K562 (cell line): ENCODE data around the gene LRFN3. TPM values are rescaled to one million over a fixed set of nuclear protein-coding genes. Genes with fewer than 3 reads are reported as not detected.

Source experiments
- ATAC-seq: fragments of 200-7000 bp; cut with Tn5 transposase; 3 replicates; pipeline ENCODE4 v1.9.1; 2020; ENCODE audit warnings: moderate library complexity
- BruUV-seq: library from RNA; stranded (reverse); fragments of 400-500 nt; replicated peaks from 2 replicates; lab custom pipeline; 2021; lab: Mats Ljungman, UMichigan
- CTCF ChIA-PET: fragments of 300-600 bp; formaldehyde crosslinking; extraction: SDS; loops from one replicate; lab custom pipeline; 2021; ENCODE audit warnings: low intra/inter-chr PET ratio; lab: Yijun Ruan, JAX
- POLR2A ChIA-PET: fragments of 300-600, 350-650 bp; sonication (Branson Sonifier 250); formaldehyde crosslinking; extraction: SDS; loops from one replicate; lab custom pipeline; 2021; ENCODE audit warnings: antibody characterized with exemption, inconsistent platforms; lab: Yijun Ruan, JAX
- DNase-seq, 4 experiments: peaks; one replicate each; pipeline versions ENCODE4 v3.0.0 to v3.0.0-alpha.2; 2011 to 2018; ENCODE audit warnings: low spot score in 3 of 4, mixed read lengths in 3 of 4; ENCODE audit errors: extremely low read depth in 1 of 4
- FAIRE-seq: peaks from 2 replicates; lab custom pipeline; 2011; peaks lifted over from hg19 to GRCh38; lab: Jason Lieb, UNC
- H2AFZ ChIP-seq: 2 replicates; pipeline ENCODE4 v1.6.0; 2011; ENCODE audit warnings: low read depth, low read length, control low read depth, inconsistent platforms
- H3K27ac ChIP-seq: fragments of 200-600 bp; 3 replicates; pipeline ENCODE4 v1.8.0; 2011; ENCODE audit warnings: low read depth, mild to moderate bottlenecking, control low read depth, inconsistent platforms, low read length, moderate library complexity, mixed read lengths; ENCODE audit errors: extremely low read depth
- H3K27me3 ChIP-seq, 2 experiments: fragments of 300-600 bp in 1 of 2; 2 replicates in 1 of 2; 3 replicates in 1 of 2; pipeline versions ENCODE4 v1.6.0 to v1.8.0; 2011; ENCODE audit warnings: inconsistent platforms in 2 of 2, low read length in 2 of 2, mild to moderate bottlenecking in 1 of 2, mixed read lengths in 1 of 2, moderate library complexity in 1 of 2; ENCODE audit not compliant: control insufficient read depth in 2 of 2, insufficient read depth in 2 of 2
- H3K36me3 ChIP-seq: fragments of 300-600 bp; 3 replicates; pipeline ENCODE4 v1.8.0; 2011; ENCODE audit warnings: mild to moderate bottlenecking, low read length, inconsistent platforms; ENCODE audit not compliant: control insufficient read depth, insufficient read depth
- H3K4me1 ChIP-seq, 2 experiments: fragments of 200-600 bp in 1 of 2; replicated peaks in 1 of 2; 2 replicates in 1 of 2; 3 replicates in 1 of 2; pipeline versions ENCODE4 v1.5.1 to v1.8.0; 2011; ENCODE audit warnings: inconsistent platforms in 2 of 2, low read length in 2 of 2, mild to moderate bottlenecking in 1 of 2, mixed read lengths in 1 of 2, moderate library complexity in 1 of 2; ENCODE audit not compliant: control insufficient read depth in 2 of 2, insufficient read depth in 2 of 2
- H3K4me2 ChIP-seq: 2 replicates; pipeline ENCODE4 v1.6.1; 2011; ENCODE audit warnings: low read length, control low read depth, inconsistent platforms, mixed read lengths; ENCODE audit not compliant: insufficient read depth
- H3K4me3 ChIP-seq: fragments of 200-600 bp; sonication (generic), shearing (Covaris generic); 2 replicates; pipeline ENCODE4 v1.5.1; 2016; ENCODE audit warnings: control low read depth, inconsistent platforms
- H3K79me2 ChIP-seq: fragments of 200-600 bp; 3 replicates; pipeline ENCODE4 v1.8.0; 2011; ENCODE audit warnings: low read length, inconsistent platforms; ENCODE audit not compliant: control insufficient read depth, insufficient read depth
- H3K9ac ChIP-seq, 2 experiments: 2 replicates each; pipeline versions ENCODE4 v1.6.0 to v1.6.1; 2011; ENCODE audit warnings: low read depth in 2 of 2, low read length in 2 of 2, control low read depth in 1 of 2, inconsistent platforms in 1 of 2, mild to moderate bottlenecking in 1 of 2, mixed read lengths in 1 of 2; ENCODE audit not compliant: insufficient read depth in 1 of 2
- H3K9me1 ChIP-seq: one replicate; pipeline ENCODE4 v1.6.0; 2011; ENCODE audit warnings: inconsistent platforms, mild to moderate bottlenecking, low read length, moderate library complexity; ENCODE audit not compliant: control insufficient read depth, insufficient read depth
- H3K9me3 ChIP-seq: replicated peaks from 2 replicates; pipeline ENCODE4 v1.5.1; 2011; ENCODE audit warnings: low read depth, low read length, inconsistent platforms; ENCODE audit not compliant: control insufficient read depth, insufficient read depth
- H4K20me1 ChIP-seq: replicated peaks from 2 replicates; pipeline ENCODE4 v1.6.1; 2011; ENCODE audit warnings: low read length, inconsistent platforms, mixed read lengths; ENCODE audit not compliant: control insufficient read depth, insufficient read depth
- BRD9 ChIP-seq: fragments of 450-650 bp; IDR thresholded peaks from 2 replicates; pipeline ENCODE4 v1.6.1; 2018; ENCODE audit warnings: low read depth; ENCODE audit not compliant: partially characterized antibody
- KLF10 ChIP-seq: fragments of 250-450 bp; sonication (Bioruptor Pico); IDR thresholded peaks from 2 replicates; pipeline ENCODE4 v1.6.1; 2021; ENCODE audit warnings: matching md5 sums
- LEF1 ChIP-seq: fragments of 450-650 bp; IDR thresholded peaks from 2 replicates; pipeline ENCODE4 v1.6.1; 2016; ENCODE audit warnings: mild to moderate bottlenecking
- MAZ ChIP-seq, 2 experiments: fragments of 450-650 bp in 1 of 2; sonication (generic) in 1 of 2; formaldehyde crosslinking; IDR thresholded peaks in 1 of 2; conservative IDR thresholded peaks in 1 of 2; 2 replicates each; pipeline versions ENCODE4 v1.4.0 to v1.5.0; 2020; ENCODE audit warnings: mild to moderate bottlenecking in 1 of 2, missing genetic modification reagents in 1 of 2
- NFE2L1 ChIP-seq: fragments of 450-650 bp; IDR thresholded peaks from 2 replicates; pipeline ENCODE4 v1.6.1; 2016; ENCODE audit warnings: missing genetic modification characterization, low read depth, mild to moderate bottlenecking, missing compliant biosample characterization, moderate library complexity, borderline replicate concordance
- PHF21A ChIP-seq: fragments of 450-650 bp; IDR thresholded peaks from 2 replicates; pipeline ENCODE4 v1.6.1; 2017; ENCODE audit warnings: low read depth, borderline replicate concordance
- POLR2B ChIP-seq: fragments of 450-650 bp; IDR thresholded peaks from 2 replicates; pipeline ENCODE4 v1.6.1; 2018; ENCODE audit warnings: low read depth; ENCODE audit not compliant: partially characterized antibody
- ZBTB8A ChIP-seq: fragments of 450-650 bp; IDR thresholded peaks from 2 replicates; pipeline ENCODE4 v1.6.1; 2018; ENCODE audit warnings: mild to moderate bottlenecking, moderate library complexity; ENCODE audit not compliant: partially characterized antibody
- ZNF707 ChIP-seq: fragments of 250-450 bp; sonication (Bioruptor Pico); conservative IDR thresholded peaks from 2 replicates; pipeline ENCODE4 v1.8.0; 2022; ENCODE audit warnings: inconsistent platforms, mild to moderate bottlenecking, moderate library complexity
- ZNF76 ChIP-seq: fragments of 250-450 bp; sonication (Bioruptor Pico); IDR thresholded peaks from 2 replicates; pipeline ENCODE4 v1.4.0; 2020; ENCODE audit warnings: mild to moderate bottlenecking, moderate library complexity, borderline replicate concordance
- ZNF780A ChIP-seq: fragments of 250-450 bp; sonication (Bioruptor Pico); IDR thresholded peaks from 2 replicates; pipeline ENCODE4 v1.5.0; 2021; ENCODE audit warnings: mild to moderate bottlenecking
- WGBS: fragments of 100-300 bp; shearing (Covaris generic); methylation state at CpG from one replicate; pipeline ENCODE4 v1.1.6; 2016; ENCODE audit warnings: low coverage, mixed read lengths; ENCODE audit not compliant: insufficient coverage; ENCODE audit errors: missing lambda C conversion rate; 5-methylcytosine and 5-hydroxymethylcytosine counted together
- in situ Hi-C: fragments of 300-500 bp; cut with MboI; formaldehyde crosslinking; loops from 4 replicates; pipeline ENCODE4 v1.15.0; 2018; ENCODE audit warnings: inconsistent platforms, mixed read lengths
- intact Hi-C: fragments of 100-400 bp; cut with micrococcal nuclease; formaldehyde crosslinking; loops from 2 replicates; pipeline ENCODE4 v1.14.2; 2022
- polyA plus RNA-seq, 8 experiments: library from polyadenylated mRNA; depleted of rRNA in 4 of 8; stranded (reverse) in 5 of 8; unstranded in 3 of 8; fragments of >200 nt; fragmentation: Nextera tagmentation in 2 of 8; fragmentation: Illumina TruSeq in 1 of 8; extraction: Ambion mirVana in 2 of 8; extraction: Trizol in 1 of 8; gene quantifications; 2 replicates each; pipeline versions ENCODE4 v1.2.1 to v1.2.3, GENCODE V29; 2011 to 2014; ENCODE audit warnings: inconsistent platforms in 1 of 8, missing spikeins in 1 of 8
- total RNA-seq, 7 experiments: library from RNA; depleted of rRNA in 6 of 7; stranded (reverse); fragments of >200 nt in 6 of 7; fragmentation: Illumina TruSeq in 2 of 7; extraction: Trizol in 2 of 7; gene quantifications; 2 replicates each; pipeline versions ENCODE4 v1.2.1 to v1.2.3, GENCODE V29; 2011 to 2021; ENCODE audit warnings: low replicate concordance in 1 of 7

LRFN3 gene
- total and polyA plus RNA-seq, 9 of the 15 experiments (the other 6 are each of a cell fraction or from before 2014, with no cell fraction given): 0.03 to 0.12 (median 0.11) TPM; not detected in 6

DNA sequence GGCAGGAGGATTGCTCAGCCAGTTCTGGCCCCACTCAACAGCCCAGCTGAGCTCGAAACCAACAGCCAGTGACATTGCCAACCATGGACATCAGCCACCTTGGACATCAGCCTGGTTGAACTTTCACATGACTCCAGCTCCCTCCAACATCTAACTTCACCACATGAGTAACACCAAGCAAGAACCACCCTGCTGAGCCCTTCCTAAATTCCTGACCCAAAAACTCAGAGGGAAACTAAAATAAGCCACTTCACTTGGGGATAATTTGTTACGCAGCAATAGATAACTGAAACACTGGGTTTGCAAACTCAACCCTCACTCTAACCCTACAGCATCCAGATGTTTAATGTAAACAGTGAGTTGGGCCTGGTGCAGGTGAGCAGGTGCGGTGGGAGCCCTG lies 10.7 kb upstream of the LRFN3 start:
- H3K27ac ChIP-seq: no peak overlapping the region
- no peaks in the 10 kb centered on the region; a peak in 1 of 5 replicates for H3K4me1 ChIP-seq
- CTCF ChIA-PET: no interaction called here
- H3K9ac ChIP-seq: no peak overlapping the region
- H4K20me1 ChIP-seq: no peaks in the 10 kb centered on the region
- intact Hi-C loops (no loop called here), in situ Hi-C loops (no loop called here)
- H2AFZ ChIP-seq: no peak overlapping the region
- H3K79me2 ChIP-seq: no peaks in the 10 kb centered on the region
- 8% methylated on average over 3 of the region's 3 CpGs for WGBS
- H3K9me1 ChIP-seq: no peaks in the 10 kb centered on the region
- no TSS peak for BruUV-seq
- H3K4me3 ChIP-seq: no peak overlapping the region
- TF ChIP-seq POLR2B: no peak
- TF ChIP-seq ZNF707 (CRISPR knock-in tag): no peak
- no peak for TF ChIP-seq KLF10 (CRISPR knock-in tag)
- TF ChIP-seq NFE2L1 (tag): no peak
- TF ChIP-seq PHF21A: no peak
- TF ChIP-seq ZNF76 (CRISPR knock-in tag): no peak
- no peak for TF ChIP-seq MAZ (CRISPR knock-in tag; conservative IDR thresholded peaks at IDR 0.05 in 1 of 2, IDR thresholded peaks at IDR 0.05 in 1 of 2)
- no peak for TF ChIP-seq LEF1
- TF ChIP-seq ZNF780A: no peak
- TF ChIP-seq BRD9: no peak
- no peak for TF ChIP-seq ZBTB8A
- POLR2A ChIA-PET: no interaction called here
- no peak for DNase-seq
- H3K27me3 ChIP-seq: peaks cover 0 to 19% of the 10 kb centered on the region in 2 experiments; a peak in 3 of 5 replicates
- no peak for FAIRE-seq
- H3K36me3 ChIP-seq: no peaks in the 10 kb centered on the region
- no peak for ATAC-seq
- H3K4me2 ChIP-seq: no peak overlapping the region
- H3K9me3 ChIP-seq: no peaks in the 10 kb centered on the region
